ENCODE data around the gene KCNMA1.

DNA sequence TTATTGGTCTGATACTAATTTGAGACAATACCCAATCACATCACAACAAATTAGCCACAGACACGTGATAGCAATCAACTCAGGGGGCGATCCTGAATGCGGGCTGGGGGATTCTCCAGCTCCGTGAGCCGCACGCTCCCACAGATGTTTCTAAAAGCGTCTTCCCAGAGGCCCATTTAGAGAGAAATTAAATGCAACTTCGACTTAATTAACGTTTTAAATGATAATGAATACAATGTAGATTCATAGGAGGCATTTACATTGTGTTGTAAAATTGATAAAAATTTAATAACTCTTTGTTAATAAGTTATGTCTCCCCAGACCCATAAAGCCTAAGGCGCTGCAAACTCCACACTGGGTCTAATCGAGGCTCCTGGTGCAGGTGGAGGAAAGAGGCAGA, 642.6 kb downstream of the KCNMA1 start:
- TF ChIP-seq SMC3 (conservative IDR thresholded peaks at IDR 0.05; ENCODE audit: poor library complexity) (no peak), EP300 (conservative IDR thresholded peaks at IDR 0.05; ENCODE audit: poor library complexity, severe bottlenecking) (no peak)

All from neural cell (in vitro differentiated cells).